Progenitor cell of endocrine pancreas (in vitro differentiated cells): Measurements from ENCODE around the gene DDX47. TPM values are rescaled to one million over a fixed set of nuclear protein-coding genes. Genes with fewer than 3 reads are reported as not detected.

ENCODE experiments used
- DNase-seq: peaks from one replicate; pipeline ENCODE4 v3.0.0; 2021; ENCODE audit warnings: low spot score; ENCODE audit not compliant: unreplicated experiment
- H3K27ac Mint-ChIP-seq: 2 replicates; pipeline ENCODE4 v1.8.0; 2021; ENCODE audit warnings: mild to moderate bottlenecking, moderate library complexity, mixed read lengths
- H3K27me3 Mint-ChIP-seq: 2 replicates; pipeline ENCODE4 v1.8.0; 2021; ENCODE audit warnings: mixed read lengths
- H3K36me3 Mint-ChIP-seq: 2 replicates; pipeline ENCODE4 v1.8.0; 2022; ENCODE audit warnings: mixed read lengths; ENCODE audit not compliant: insufficient read depth
- H3K4me1 Mint-ChIP-seq: 2 replicates; pipeline ENCODE4 v1.8.0; 2021; ENCODE audit warnings: low read depth, mixed read lengths
- H3K4me3 Mint-ChIP-seq: 2 replicates; pipeline ENCODE4 v1.8.0; 2021; ENCODE audit warnings: low read depth, mild to moderate bottlenecking, moderate library complexity, mixed read lengths
- H3K9me3 Mint-ChIP-seq: 2 replicates; pipeline ENCODE4 v1.8.0; 2021; ENCODE audit warnings: low read depth, mixed read lengths
- CTCF ChIP-seq: fragments of 200-600 bp; sonication (generic); IDR thresholded peaks from one replicate; pipeline ENCODE4 v1.5.0; 2021; ENCODE audit warnings: antibody characterized with exemption, mild to moderate bottlenecking; ENCODE audit not compliant: unreplicated experiment
- long read RNA-seq: library from polyadenylated mRNA; unstranded; transcript quantifications from one replicate; pipeline ENCODE4 v2.0.0, GENCODE V29; 2020
- total RNA-seq: library from RNA; stranded (reverse); gene quantifications from 2 replicates; pipeline ENCODE4 v1.2.1, GENCODE V29; 2021

The DDX47 gene
- total RNA-seq, result 115 TPM in 2 replicates
- long read RNA-seq, transcript DDX47-201 (11 exons, 1,698 nt), result minor isoform, 19 of 823 reads
- long read RNA-seq, transcript DDX47-212 (11 exons, 2,357 nt), result minor isoform, 21 of 823 reads
- long read RNA-seq, transcript DDX47-211 (2 exons, 628 nt), result minor isoform, 15 of 823 reads
- long read RNA-seq, transcript DDX47-202 (12 exons, 1,817 nt), result major isoform, 758 of 823 reads
- long read RNA-seq, partial matches to known transcripts, result 0 of 823 reads
- long read RNA-seq, other reads (novel, unspliced or antisense), result 10 of 823 reads

- TF ChIP-seq CTCF, result peak; percentile 99
- no peaks in the 10 kb centered on the region for H3K9me3 Mint-ChIP-seq
- H3K36me3 Mint-ChIP-seq, result peaks cover 18% of the 10 kb centered on the region
- H3K27me3 Mint-ChIP-seq, result no peaks in the 10 kb centered on the region
- peak; percentile 100 for DNase-seq
- H3K4me1 Mint-ChIP-seq, result peaks cover 32% of the 10 kb centered on the region
- H3K27ac Mint-ChIP-seq, result peak within 1 kb of the TSS; percentile 96
- H3K4me3 Mint-ChIP-seq, result peak within 1 kb of the TSS; percentile 91
Observed at GRCh38 chr12:12813120-12814101, at the start of gene DDX47. Gene DDX47, plus strand, starts transcription at chr12:12813346. Its CDS starts 22 bp downstream, at chr12:12813368.

- no peaks in the 10 kb centered on the region for H3K4me1 Mint-ChIP-seq
- H3K9me3 Mint-ChIP-seq, result peaks cover 2% of the 10 kb centered on the region
- TF ChIP-seq CTCF, result no peak
- H3K36me3 Mint-ChIP-seq, result peaks cover under 1% of the 10 kb centered on the region
- H3K27me3 Mint-ChIP-seq, result no peaks in the 10 kb centered on the region
- H3K27ac Mint-ChIP-seq, result no peak overlapping the region
- no peak for DNase-seq
- no peak overlapping the region for H3K4me3 Mint-ChIP-seq
Observed at GRCh38 chr12:12764824-12765223, 48.3 kb upstream of the DDX47 start.

GRCh38 chr12:12770262-12770661, 42.9 kb upstream of the DDX47 start:
- Mint-ChIP-seq H3K4me3 (no peak overlapping the region), H3K27ac (no peak overlapping the region), H3K36me3 (peaks cover 6% of the 10 kb centered on the region), H3K4me1 (peaks cover 6% of the 10 kb centered on the region), H3K9me3 (peaks cover 17% of the 10 kb centered on the region), H3K27me3 (no peaks in the 10 kb centered on the region)
- TF ChIP-seq CTCF, result no peak
- no peak for DNase-seq

GRCh38 chr12:12774791-12775190, 38.4 kb upstream of the DDX47 start:
- peaks cover 15% of the 10 kb centered on the region for H3K9me3 Mint-ChIP-seq
- peaks cover 7% of the 10 kb centered on the region for H3K36me3 Mint-ChIP-seq
- H3K4me3 Mint-ChIP-seq, result no peak overlapping the region
- DNase-seq, result no peak
- peaks cover 32% of the 10 kb centered on the region for H3K4me1 Mint-ChIP-seq
- TF ChIP-seq CTCF, result no peak
- H3K27ac Mint-ChIP-seq, result peak overlapping the region; percentile 86
- H3K27me3 Mint-ChIP-seq, result no peaks in the 10 kb centered on the region

GRCh38 chr12:12776261-12776660, 36.9 kb upstream of the DDX47 start:
- H3K9me3 Mint-ChIP-seq, result peaks cover 14% of the 10 kb centered on the region
- H3K4me1 Mint-ChIP-seq, result peaks cover 32% of the 10 kb centered on the region
- TF ChIP-seq CTCF, result no peak
- no peak for DNase-seq
- H3K36me3 Mint-ChIP-seq, result peaks cover 6% of the 10 kb centered on the region
- no peak overlapping the region for H3K4me3 Mint-ChIP-seq
- H3K27ac Mint-ChIP-seq, result peak overlapping the region; percentile 86
- no peaks in the 10 kb centered on the region for H3K27me3 Mint-ChIP-seq
